ENCODE measurements around the gene SLC4A3.

SLC4A3 gene

DNA sequence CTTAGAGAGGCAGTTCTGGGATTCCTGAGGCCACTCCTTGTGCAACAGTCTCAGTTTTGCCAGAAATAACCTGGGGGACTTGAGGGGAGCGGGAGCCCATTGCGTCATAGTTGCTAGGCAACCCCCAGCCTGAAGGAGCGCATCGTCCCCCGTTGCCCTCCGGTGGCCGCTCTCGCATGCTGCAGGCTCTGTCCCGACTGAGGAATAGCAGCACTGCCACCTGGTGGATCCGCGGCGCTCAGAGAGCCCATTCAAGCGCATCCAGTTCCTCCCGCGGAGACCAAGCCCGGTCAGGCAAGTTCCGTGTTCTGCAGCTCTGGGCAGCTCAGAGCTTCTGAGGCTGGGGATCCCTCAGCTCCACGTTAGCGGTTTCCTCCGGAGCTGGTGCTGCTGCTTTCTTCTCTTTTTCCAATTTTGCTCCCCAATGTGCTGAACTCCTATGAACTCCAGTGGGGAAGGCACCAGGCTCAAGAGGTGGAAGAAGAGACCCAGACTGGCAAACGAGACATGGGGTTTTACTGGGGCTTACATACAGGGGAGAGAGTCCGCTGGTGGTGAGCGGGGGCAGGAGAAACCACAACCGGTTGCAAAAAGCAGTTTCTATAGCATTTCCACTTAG is 15.1 kb downstream of the SLC4A3 start (continued):
- TF ChIP-seq, protein P1, sequence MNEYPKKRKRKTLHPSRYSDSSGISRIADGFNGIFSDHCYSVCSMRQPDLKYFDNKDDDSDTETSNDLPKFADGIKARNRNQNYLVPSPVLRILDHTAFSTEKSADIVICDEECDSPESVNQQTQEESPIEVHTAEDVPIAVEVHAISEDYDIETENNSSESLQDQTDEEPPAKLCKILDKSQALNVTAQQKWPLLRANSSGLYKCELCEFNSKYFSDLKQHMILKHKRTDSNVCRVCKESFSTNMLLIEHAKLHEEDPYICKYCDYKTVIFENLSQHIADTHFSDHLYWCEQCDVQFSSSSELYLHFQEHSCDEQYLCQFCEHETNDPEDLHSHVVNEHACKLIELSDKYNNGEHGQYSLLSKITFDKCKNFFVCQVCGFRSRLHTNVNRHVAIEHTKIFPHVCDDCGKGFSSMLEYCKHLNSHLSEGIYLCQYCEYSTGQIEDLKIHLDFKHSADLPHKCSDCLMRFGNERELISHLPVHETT (tag by site-specific recombination; IDR thresholded peaks at IDR 0.05): peak; percentile 29; the same call in 1 of the 2 replicates
- TF ChIP-seq ZNF701 (tag by site-specific recombination; IDR thresholded peaks at IDR 0.05) (no peak), ZNF266 (tag by site-specific recombination; IDR thresholded peaks at IDR 0.05; ENCODE audit: low read depth) (no peak), ZNF140 (tag by site-specific recombination; IDR thresholded peaks at IDR 0.05) (no peak), ZNF302 (tag by site-specific recombination; IDR thresholded peaks at IDR 0.05; ENCODE audit: low read depth) (no peak), ZNF280D (tag by site-specific recombination; IDR thresholded peaks at IDR 0.05) (no peak), ZNF211 (tag by site-specific recombination; IDR thresholded peaks at IDR 0.05; ENCODE audit: low read depth) (no peak), ZFHX2 (tag by site-specific recombination; conservative IDR thresholded peaks at IDR 0.05) (no peak), ZNF777 (tag by site-specific recombination; IDR thresholded peaks at IDR 0.05; ENCODE audit: borderline replicate concordance) (no peak), ZSCAN23 (tag by site-specific recombination; IDR thresholded peaks at IDR 0.05) (no peak), ZNF654 (tag by site-specific recombination; IDR thresholded peaks at IDR 0.05; ENCODE audit: low read depth) (peak; percentile 93), ZNF223 (tag by site-specific recombination; IDR thresholded peaks at IDR 0.05) (no peak), ZNF404 (tag by site-specific recombination; IDR thresholded peaks at IDR 0.05) (no peak), ZNF837 (tag by site-specific recombination; IDR thresholded peaks at IDR 0.05) (no peak), ZNF670 (tag by site-specific recombination; IDR thresholded peaks at IDR 0.05; ENCODE audit: low read depth) (no peak), SETDB1 (IDR thresholded peaks at IDR 0.05; ENCODE audit: insufficient read length, low read length) (no peak), ZNF610 (tag by site-specific recombination; IDR thresholded peaks at IDR 0.05; ENCODE audit: borderline replicate concordance) (peak; percentile 87), KLF10 (tag by site-specific recombination; IDR thresholded peaks at IDR 0.05) (no peak), ZNF530 (tag by site-specific recombination; IDR thresholded peaks at IDR 0.05; ENCODE audit: low read depth) (no peak), SP7 (tag by site-specific recombination; IDR thresholded peaks at IDR 0.05) (peak; percentile 74)
- TF ChIP-seq, protein P2, sequence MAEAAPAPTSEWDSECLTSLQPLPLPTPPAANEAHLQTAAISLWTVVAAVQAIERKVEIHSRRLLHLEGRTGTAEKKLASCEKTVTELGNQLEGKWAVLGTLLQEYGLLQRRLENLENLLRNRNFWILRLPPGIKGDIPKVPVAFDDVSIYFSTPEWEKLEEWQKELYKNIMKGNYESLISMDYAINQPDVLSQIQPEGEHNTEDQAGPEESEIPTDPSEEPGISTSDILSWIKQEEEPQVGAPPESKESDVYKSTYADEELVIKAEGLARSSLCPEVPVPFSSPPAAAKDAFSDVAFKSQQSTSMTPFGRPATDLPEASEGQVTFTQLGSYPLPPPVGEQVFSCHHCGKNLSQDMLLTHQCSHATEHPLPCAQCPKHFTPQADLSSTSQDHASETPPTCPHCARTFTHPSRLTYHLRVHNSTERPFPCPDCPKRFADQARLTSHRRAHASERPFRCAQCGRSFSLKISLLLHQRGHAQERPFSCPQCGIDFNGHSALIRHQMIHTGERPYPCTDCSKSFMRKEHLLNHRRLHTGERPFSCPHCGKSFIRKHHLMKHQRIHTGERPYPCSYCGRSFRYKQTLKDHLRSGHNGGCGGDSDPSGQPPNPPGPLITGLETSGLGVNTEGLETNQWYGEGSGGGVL (tag by site-specific recombination; IDR thresholded peaks at IDR 0.05): no peak
- TF ChIP-seq, protein P3, sequence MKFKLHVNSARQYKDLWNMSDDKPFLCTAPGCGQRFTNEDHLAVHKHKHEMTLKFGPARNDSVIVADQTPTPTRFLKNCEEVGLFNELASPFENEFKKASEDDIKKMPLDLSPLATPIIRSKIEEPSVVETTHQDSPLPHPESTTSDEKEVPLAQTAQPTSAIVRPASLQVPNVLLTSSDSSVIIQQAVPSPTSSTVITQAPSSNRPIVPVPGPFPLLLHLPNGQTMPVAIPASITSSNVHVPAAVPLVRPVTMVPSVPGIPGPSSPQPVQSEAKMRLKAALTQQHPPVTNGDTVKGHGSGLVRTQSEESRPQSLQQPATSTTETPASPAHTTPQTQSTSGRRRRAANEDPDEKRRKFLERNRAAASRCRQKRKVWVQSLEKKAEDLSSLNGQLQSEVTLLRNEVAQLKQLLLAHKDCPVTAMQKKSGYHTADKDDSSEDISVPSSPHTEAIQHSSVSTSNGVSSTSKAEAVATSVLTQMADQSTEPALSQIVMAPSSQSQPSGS (tag by site-specific recombination; IDR thresholded peaks at IDR 0.05; ENCODE audit: low read depth): 0 out of 2 replicates have a peak, but pooled peaks have one; percentile 25

Measured in HEK293 (cell line).